GM19467 (cell line): ENCODE measurements around the gene FAF1.
"Not testable (repeated sequence)": the region's sequence is repeated elsewhere in the genome, so short reads cannot be mapped to it uniquely, and the experiment has no call there.

Experiments
- ATAC-seq: cut with Tn5 transposase; IDR thresholded peaks from one replicate; pipeline ENCODE4 v1.9.1; 2021; ENCODE audit warnings: mild to moderate bottlenecking, moderate library complexity; ENCODE audit not compliant: unreplicated experiment

The FAF1 gene

DNA sequence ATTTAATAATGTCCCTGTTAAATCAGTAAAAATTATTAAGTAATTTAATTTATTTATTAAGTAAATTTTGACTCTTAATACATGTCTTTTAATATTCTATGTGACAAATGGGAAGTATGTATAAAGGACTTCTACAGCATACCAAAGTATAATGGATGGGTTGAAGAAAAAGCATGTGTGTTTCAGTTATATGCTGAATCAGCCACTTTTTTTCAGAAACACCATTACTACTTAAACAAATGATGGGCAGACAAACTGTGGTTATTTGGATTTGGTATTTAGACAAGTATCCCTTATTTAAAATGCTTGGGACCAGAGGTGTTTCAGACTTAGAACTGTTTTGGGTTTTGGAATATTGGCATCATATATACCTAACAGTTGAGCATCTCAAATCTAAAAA is 360.5 kb downstream of the FAF1 start:
- no peak for ATAC-seq

DNA sequence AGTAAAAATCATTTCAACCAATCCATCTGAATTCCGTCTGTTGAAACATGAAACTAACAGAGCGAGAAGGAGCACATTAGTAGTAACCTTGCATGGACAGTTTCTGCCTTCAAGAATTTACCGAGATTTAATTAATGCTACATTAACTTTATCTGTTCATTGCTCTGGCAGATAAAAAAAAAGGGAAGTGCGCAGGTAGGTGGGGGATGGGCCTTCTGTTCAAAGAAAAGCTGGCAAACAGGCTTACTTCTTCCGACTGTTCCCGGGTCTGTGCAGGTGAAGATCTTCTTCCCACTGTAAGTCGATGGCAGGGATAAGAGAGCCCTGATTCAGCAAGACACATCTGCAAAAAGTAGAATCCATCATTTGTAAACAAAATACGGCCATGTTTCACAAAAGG is 364.2 kb downstream of the FAF1 start:
- ATAC-seq = no peak

DNA sequence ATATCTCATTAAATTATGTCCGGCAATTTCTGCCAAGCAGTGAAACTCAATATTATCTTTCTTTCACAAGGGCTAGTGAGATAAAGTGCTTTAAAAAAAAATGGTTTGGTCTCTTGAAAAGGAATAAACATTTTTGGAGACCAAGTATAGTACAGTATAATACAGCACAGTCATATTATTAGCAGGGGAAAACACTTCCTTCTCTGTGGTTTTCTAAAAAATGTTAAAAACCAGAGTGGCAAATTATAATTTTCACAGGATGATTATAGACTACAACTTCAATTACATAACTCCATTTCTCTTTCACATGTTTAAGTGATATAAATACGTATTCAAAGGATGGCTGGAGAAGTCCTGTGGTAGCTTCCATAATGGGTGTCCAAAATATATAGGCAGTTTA is 366.6 kb downstream of the FAF1 start:
- ATAC-seq = no peak

DNA sequence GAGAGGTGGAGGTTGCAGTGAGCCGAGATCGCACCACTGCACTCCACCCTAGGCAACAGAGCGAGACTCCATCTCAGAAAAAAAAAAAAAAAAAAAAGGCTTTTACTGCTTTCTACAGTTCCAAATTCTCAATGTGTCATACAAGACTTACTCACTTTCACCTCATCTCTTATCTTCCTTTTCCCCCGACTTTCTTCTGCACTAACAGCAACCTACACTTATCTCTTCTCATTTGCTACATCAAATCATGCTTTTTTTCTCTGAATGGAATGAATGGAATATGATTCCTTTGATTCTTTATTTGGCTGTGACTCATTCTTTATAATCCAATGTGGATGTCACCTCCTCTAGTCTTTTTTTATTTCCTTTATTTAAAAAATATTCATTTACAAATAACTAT is 368.5 kb downstream of the FAF1 start:
- ATAC-seq = no peak

DNA sequence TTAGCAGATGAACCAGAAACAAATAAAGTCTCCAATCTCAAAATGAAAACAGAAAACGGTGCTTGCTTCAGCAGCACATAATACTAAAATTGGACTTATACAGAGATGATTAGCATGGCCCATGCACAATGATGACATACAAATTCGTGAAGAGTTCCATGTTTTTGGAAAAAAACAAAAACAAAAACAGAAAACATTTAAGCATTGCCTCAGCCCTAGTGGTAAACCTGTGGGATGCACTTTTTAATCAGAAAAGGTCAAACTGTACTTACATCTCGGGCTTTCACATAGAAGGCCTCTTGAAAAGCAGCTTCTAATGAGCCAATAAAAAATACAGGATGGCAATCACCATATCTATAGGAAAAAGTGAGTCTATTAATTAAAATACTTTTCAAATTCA is 377.7 kb downstream of the FAF1 start:
- no peak for ATAC-seq

DNA sequence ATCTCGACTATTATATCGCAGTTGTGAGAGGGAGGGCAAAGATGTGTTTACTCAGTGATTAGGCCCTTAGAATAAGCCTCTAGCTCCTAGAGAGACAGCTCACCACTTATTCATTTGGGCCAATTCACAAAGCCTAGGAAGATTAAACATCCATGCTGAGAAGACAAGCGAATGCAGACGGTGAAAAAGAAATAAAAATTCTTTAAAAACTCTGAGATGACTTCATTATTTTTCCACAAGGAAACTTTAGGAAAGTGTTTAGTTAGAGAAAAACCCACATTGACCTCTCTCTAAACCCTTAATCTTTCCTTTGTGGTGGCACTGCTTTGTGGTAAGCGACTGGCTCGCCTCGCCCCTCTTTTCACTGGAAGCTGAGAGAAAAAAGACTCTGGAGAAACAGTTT is 390.0 kb downstream of the FAF1 start:
- no peak for ATAC-seq

DNA sequence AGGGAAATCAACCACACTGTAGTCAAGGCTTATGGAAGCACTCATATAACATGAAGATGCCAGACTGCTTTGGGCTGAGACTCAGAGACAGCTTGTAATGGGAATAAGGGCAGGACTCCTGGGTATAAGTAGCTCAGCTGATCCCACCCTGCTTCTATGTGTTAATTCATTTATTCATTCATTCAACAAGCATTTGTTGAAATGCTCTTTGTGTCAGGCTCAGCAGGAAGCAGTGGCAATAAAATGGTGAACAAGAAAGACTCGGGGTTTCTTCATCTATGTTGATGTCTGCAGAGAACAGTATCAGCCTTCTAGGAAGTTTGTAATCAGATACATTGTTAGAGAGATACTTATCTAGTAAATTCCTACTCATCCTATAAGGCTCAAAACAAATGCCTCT is 391.3 kb downstream of the FAF1 start:
- ATAC-seq = no peak

DNA sequence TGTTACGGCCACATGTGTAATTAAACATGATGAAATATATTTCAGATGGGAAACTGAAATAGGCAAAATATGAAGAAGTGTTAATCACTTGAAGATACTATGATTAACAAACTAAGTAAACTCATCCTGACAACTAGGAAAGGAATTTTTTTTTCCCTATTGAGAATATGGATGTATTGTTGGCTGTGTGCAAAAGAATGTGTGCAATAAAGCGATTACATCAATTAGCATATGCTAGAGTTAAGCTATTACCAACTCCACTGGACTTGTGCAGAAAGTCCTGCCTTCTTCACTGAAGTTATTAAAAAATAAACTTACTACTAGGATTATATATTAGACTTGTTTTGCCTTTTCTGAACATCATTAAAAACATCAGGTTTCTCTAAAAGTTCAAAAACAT is 393.7 kb downstream of the FAF1 start:
- ATAC-seq = no peak

DNA sequence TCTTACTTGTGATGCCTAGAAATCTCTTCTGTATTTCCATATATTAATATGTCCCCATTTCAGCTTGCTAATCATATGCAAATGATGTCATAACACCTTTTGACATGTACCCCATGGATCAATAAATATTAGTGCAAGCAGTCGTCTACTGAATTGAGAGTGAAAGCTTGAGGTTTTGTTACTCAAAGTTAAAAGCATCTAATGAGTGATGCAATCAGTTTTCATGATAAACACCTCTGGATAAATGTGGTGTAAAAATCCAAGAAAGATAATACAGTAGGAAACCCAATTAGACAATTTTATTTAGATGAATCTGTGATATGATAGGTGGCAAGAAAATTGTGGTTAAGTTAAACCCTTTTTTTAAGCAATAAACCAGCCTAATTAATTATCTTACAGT is 395.6 kb downstream of the FAF1 start:
- ATAC-seq = no peak

DNA sequence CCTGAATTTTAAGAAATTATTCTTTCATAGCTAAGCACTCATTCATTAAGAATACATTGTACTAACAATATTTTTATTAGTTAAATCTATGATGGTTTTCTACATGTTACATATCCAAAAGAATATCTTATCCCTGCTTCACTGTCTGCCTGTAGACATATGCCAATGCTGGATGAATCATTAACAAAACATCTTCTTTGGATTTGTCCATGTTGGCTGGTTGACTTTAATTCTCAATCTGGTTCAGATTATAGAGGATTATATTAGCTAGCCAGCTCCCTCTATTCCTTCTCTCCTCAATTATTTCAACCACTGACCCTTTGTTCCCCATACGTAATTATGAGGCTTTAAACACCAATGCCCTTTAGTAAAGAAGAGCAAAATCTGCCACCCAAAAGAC is 398.0 kb downstream of the FAF1 start:
- ATAC-seq = no peak

DNA sequence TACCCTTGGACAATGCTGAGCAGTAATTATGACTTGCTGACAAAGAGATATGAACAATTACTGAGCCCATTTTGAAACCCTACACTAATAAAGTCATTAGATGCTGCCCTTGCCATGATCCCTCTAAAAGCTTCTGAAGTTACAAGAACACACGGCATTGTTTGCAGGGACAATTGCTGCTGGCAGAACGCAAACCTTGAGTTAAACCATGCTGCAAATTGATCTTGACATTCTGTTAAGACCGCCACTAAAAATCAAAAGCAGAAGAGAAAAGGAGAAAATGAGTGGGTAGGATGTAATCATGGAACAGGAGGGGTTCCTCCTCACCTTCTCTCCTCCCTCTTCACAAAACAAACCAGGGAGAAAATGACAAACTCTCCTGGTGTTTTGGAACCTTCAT is 400.6 kb downstream of the FAF1 start:
- ATAC-seq = no peak

DNA sequence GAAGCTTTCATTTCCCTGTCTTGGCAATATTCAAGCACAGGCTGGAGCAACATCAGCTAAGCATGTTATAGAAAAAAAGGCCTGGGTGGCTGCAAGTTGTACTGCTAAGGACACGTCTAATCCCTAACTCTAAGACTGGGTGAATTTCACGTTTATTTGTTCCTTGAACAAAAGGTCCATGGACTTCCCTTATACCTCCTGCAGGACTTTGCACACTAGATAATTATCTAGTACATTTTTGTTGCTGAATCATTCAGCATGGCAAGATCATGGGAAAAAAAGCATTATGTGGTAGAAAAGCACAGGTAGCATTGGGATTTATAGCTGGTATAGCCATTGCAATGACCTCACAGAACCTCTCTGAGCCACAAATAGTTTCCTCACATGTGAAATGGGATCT is 406.1 kb downstream of the FAF1 start:
- no peak for ATAC-seq

DNA sequence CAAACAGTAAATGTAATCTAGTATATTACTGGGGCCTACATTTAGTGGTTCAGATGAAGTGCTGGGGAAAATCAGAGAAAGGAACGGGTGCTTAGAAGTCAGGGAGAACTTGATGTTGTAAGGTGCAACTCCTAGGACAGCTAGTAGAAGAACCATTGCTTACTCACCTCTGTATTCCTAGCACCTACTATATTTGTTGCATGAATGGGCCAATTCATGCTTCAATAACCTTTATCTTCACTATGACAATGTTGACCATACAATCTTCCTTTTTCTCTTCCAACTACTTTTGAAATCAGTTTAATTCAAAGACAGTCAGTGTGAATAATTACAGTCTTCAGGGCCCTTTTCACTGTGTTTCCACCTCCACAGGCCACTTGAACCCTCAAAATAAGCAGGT is 411.8 kb downstream of the FAF1 start:
- ATAC-seq = no peak

DNA sequence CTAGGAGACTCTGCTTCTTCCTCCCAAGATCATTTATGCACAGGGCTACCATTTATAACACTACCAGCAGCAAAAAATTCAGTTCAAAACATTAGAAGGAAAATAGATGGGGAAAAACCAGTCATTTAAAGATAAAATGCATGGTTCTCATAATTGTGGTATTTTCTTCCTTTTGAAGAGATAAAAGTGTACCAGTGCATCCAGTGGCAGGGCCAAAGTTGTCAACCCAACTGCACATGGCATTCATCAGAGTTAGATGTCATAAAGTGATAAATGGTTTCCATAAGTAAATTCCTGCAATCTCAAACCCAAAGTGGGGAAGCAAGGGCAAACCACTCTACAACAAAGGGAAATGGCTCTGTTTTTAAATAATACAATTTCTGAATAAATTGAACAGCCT is 417.7 kb downstream of the FAF1 start:
- ATAC-seq = no peak

DNA sequence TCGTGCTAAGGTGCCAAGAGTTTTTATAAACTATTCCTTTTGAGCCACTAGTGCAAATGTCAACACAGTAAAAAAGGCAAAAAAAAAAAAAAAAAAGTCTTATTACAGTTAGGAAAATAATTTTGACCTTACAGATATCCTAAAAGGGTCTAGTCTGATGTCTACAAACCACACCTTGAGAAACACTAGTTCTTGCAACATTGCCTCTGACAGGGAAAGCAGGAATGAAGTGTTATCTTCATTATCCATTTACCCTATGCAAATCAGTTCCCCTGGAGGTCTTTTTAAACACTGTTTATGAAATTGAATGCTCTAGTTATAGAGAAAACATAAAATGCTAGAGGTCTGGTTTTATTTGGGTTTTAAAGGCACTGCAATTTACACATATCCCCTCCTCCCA is 421.6 kb downstream of the FAF1 start:
- no peak for ATAC-seq

DNA sequence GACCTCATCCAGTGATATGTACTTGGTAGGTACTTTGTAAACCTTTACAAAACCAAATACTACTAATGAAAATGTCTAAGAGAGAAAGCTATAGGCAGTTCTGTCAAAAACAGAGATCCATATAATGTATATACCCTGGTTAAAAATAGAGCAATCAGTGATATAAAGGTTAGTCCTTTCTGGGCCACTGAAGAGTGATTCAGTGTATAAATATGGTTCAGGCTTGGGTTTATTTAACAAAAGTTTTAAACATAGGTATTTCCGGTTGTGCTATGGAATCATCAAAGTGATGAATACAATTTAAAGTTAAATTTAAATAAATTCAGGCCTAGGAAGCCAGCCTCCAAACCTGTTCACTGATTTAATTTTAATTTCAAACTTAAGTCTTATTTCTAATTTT is 428.5 kb downstream of the FAF1 start:
- ATAC-seq = no peak

DNA sequence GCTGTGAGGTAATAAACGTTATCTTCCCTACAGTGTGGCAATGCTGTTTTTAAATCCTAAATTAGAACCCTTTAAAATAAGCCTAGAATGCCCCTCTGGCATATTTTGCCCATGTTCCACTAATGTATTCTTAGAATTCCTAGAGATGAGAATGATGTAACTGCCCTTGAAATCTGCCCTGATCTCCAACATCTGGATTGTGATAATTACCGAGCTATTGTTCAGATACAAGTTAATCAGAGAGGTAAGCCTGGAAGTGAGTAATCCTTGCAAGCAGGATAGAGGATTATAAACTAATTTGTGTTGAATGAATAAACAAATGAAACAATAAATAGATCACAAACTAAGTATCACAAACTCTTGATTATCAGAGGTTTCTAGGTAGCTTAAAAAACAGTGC is 429.0 kb downstream of the FAF1 start:
- ATAC-seq = no peak

DNA sequence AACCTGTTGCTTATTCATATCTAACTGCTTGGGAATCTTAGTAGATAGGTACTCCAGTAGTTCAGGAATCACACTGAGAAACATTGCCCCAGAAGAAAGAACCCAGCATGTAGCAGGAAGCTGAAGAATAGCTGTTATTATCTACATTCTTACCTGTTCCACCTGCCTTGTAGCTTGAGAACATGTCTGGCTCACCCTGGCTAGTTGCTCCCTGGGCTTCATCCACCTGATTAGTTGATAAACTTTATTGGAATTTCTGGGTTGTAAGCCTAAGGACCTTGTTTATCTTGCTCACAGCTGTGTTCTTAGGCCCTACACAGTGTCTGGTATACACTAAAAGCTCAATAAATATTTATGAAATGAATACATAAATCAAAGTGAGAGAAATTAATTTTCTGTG is 430.6 kb downstream of the FAF1 start:
- no peak for ATAC-seq

DNA sequence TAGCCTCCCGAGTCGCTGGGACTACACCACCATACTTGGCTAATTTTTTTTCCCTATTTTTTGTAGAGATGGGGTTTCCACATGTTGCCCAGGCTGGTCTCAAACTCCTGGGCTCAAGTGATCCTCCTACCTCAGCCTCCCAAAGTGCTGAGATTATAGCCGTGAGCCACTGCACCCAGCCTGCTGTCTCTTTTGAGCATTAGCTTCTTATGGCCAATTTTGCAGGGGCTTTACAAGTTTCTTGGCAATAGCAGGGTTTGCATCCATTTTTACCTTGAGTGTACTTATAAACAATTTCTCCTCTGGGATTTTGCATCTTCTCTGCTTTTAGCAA is 432.1 kb downstream of the FAF1 start:
- not testable (repeated sequence) for ATAC-seq

DNA sequence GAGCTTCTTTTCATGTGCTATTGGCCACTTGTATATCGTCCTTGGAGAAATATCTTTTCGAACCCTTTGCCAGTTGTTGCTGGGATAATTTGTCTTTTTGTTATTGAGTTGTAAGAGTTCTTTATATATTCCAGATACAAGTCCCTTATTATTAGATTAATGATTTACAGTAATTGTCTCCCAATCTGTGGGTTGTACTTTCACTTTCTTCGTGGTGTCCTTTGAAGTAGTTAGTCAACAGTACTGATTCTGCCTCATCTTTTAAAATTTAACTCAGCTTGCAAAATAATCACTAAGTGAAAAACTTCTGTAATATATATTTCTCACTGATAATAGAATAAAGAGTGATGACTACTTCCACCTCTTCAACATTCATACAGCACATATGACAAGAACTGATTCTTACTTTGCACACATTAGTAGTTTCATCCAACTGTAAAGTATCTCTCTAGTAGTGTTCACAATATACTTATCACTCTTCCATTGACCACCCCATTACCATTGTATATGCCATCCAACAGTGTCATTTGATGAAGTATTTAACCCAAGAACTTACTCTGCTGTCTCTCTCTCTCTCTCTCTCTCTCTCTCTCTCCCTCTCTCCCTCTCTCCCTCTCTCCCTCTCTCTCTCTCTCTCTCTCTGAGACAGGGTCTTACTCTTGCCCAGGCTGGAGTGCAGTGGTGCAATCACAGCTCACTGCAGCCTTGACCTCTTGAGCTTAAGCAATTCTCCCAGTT is 432.6 kb downstream of the FAF1 start:
- no peak for ATAC-seq

DNA sequence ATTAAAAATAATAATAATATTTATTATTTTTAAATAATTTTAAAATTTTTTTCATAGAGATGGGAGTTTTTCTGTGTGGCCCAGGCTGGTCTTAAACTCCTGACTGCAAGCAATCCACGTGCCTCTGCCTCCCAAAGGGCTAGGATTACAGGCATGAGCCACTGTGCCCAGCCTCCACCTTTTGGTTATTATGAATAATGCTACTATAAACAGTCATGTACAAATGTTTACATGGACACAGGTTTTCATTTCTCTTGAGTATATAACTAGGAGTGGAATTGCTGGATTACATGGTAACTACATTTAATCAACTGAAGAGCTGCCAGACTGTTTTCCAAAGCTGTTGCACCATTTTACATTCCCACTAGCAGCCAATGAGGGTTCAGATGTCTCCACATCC is 433.6 kb downstream of the FAF1 start:
- no peak for ATAC-seq

DNA sequence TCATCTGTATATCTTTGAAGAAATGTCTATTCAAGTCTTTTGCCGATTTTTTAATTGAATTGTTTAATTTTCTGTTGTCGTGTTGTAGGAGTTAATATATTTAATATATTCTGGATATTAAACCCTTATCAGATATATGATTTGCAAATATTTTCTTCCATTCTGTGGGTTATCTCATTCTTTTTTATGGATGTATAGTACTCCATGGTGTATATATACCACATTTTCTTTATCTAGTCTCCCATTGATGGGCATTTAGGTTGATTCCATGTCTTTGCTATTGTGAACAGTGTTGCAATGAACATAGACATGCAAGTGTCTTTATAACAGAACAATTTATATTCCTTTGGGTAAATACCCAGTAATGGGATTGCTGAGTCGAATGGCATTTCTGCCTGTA is 436.5 kb downstream of the FAF1 start:
- ATAC-seq = no peak

DNA sequence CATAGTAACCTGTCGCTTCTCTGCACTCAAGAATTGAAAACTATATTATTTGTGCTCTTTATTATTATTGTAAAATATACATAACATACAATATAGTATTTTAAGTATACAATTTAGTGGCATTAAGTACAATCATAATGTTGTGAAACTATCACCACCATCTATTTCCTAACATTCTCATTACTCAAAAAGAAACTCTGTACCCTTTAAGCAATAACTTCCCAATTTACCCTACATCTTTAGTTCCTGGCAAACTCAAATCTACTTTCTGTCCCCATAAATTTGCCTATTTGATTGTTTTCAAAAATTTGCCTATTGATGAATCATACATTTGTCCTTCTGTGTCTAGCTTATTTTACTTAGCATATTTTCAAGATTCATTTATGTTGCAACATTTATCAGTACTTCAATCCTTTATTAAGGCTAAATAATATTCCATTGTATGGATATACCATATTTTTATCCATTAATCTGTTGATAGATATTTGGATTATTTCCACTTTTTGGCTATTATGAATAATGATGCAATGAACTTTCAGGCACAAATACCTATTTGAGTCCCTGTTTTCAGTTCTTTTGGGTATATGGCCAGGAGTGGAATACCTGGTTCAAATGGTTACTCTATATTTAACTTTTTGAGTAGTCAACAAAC is 437.2 kb downstream of the FAF1 start:
- ATAC-seq = no peak
